Cardiac fibroblast (primary cell): ENCODE results near the gene NOTCH4.

Experiments used
- DNase-seq, 2 donors: peaks; one replicate each; pipeline versions ENCODE4 v3.0.0 to v3.0.0-alpha.2; 2010; ENCODE audit warnings: low read depth in 2 of 2
- H3K4me3 ChIP-seq, 2 donors: replicated peaks in 1 of 2; 1 replicate in 1 of 2; 2 replicates in 1 of 2; pipeline ENCODE4 v1.5.1; 2011; ENCODE audit warnings: low read depth in 2 of 2, low read length in 2 of 2, mild to moderate bottlenecking in 2 of 2, moderate library complexity in 1 of 2
- CTCF ChIP-seq: IDR thresholded peaks from one replicate; pipeline ENCODE4 v1.5.1; 2011; ENCODE audit warnings: low read depth, mild to moderate bottlenecking, low read length, inconsistent platforms

Gene NOTCH4

GRCh38 chr6:32146687-32147086 is 77.2 kb downstream of the NOTCH4 start:
- H3K4me3 ChIP-seq, result no peak overlapping the region
- no peak for DNase-seq
- no peak for TF ChIP-seq CTCF

GRCh38 chr6:32146287-32146686 is 77.6 kb downstream of the NOTCH4 start:
- TF ChIP-seq CTCF, result no peak
- DNase-seq, result no peak
- no peak overlapping the region for H3K4me3 ChIP-seq
